Bone marrow (tissue), 2 donors: Measurements from ENCODE around the gene COA3.

Experiments
- DNase-seq, 2 donors: peaks; one replicate each; lab custom pipeline; 2025; lab: John Stamatoyannopoulos, UW

Gene COA3

GRCh38 chr17:42750739-42751344 is 47.7 kb downstream of the COA3 start:
- peak in 1 of 2 donors; percentile 34 for DNase-seq

- DNase-seq = no peak
These were observed 49.4 kb downstream of the COA3 start for GRCh38 chr17:42748908-42749798.

DNA sequence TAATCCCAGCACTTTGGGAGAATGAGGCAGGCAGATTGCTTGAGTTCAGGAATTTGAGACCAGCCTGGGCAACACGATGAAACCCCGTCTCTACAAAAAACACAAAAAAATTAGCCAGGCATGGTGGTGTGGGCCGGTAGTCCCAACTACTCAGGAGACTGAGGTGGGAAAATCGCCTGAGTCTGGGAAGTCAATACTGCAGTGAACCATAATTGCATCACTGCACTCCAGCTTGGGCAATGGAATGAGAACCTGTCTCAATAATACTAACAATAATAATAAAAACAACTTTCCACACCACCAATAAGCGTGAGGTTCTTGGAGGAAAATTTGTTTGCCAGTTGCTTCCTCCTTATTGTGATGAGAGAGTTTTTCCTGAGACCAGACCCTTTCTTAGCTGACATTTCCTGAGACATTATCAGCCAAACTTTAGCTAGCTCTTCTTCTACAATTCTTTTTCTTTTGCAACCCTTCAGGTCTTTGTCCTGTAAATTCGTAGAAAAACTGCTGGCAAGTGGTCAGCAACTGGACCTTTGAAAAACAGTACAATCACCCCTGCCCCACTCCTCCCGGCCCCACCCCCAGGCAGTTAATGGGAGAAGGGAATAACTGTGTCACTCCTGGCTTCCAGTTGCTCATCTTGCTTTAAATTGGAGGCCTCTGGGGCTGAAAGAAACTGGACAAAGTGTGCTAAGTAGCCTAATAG is 50.1 kb downstream of the COA3 start:
- DNase-seq = no peak
